Coronary artery (tissue), 2 donors: ENCODE results near the gene SLC25A4.

Experiments used
- DNase-seq: peaks from one replicate; pipeline ENCODE4 v3.0.0-alpha.2; 2017; ENCODE audit warnings: low spot score
- H3K27ac ChIP-seq, 2 donors: fragments of 200-600 bp; sonication (generic); one replicate each; pipeline ENCODE4 v1.5.1; 2016 to 2019
- H3K4me3 ChIP-seq: fragments of 200-600 bp; sonication (generic); 2 replicates; pipeline ENCODE4 v1.5.1; 2016; ENCODE audit warnings: mild to moderate bottlenecking, moderate library complexity
- TF ChIP-seq, protein P1 (sequence below): fragments of 200-600 bp; sonication (generic); IDR thresholded peaks from one replicate; pipeline ENCODE4 v1.5.1; 2019; ENCODE audit warnings: antibody characterized with exemption

Gene SLC25A4

GRCh38 chr4:185119927-185120630, 23.0 kb upstream of the SLC25A4 start:
- TF ChIP-seq, protein P1, sequence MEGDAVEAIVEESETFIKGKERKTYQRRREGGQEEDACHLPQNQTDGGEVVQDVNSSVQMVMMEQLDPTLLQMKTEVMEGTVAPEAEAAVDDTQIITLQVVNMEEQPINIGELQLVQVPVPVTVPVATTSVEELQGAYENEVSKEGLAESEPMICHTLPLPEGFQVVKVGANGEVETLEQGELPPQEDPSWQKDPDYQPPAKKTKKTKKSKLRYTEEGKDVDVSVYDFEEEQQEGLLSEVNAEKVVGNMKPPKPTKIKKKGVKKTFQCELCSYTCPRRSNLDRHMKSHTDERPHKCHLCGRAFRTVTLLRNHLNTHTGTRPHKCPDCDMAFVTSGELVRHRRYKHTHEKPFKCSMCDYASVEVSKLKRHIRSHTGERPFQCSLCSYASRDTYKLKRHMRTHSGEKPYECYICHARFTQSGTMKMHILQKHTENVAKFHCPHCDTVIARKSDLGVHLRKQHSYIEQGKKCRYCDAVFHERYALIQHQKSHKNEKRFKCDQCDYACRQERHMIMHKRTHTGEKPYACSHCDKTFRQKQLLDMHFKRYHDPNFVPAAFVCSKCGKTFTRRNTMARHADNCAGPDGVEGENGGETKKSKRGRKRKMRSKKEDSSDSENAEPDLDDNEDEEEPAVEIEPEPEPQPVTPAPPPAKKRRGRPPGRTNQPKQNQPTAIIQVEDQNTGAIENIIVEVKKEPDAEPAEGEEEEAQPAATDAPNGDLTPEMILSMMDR, result no peak
- H3K27ac ChIP-seq, result no peak overlapping the region
- no peak overlapping the region for H3K4me3 ChIP-seq
- DNase-seq, result no peak

- TF ChIP-seq, protein P1, result no peak
- H3K4me3 ChIP-seq, result no peak overlapping the region
- H3K27ac ChIP-seq, result no peak overlapping the region
- no peak for DNase-seq
Observed at GRCh38 chr4:185120631-185120946, 22.5 kb upstream of the SLC25A4 start.

DNA sequence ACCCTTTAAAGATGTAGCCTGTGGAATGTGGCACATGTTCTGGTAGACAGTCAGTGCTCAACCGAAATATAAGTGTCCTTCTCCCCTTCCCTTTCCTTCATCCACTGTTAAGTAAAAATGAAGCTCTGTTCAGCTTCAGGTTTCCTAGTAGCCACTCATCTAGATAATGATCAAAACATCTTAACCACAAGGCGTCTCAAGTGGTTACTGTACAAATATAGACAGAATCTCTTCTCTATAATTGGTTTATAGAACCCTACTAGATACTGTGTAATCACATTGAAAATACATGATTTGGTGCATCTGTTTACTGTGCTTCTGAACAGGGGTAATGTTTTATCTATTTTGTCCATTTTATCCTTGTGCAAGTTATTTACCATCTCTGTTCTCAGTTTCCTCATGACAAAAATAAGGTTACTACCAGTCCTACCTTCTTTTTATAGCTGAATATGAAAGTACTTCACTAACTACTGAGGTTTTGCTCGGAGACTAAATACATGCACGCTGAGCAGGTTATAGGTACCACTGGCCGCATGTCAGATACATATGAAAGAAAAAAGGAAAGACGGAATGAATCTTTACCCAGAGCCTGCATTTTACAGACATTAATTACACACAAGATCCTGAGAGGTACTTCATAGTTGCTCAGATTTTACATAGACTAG, 20.3 kb upstream of the SLC25A4 start:
- no peak overlapping the region for H3K27ac ChIP-seq
- H3K4me3 ChIP-seq, result no peak overlapping the region
- no peak for DNase-seq
- TF ChIP-seq, protein P1, result no peak

DNA sequence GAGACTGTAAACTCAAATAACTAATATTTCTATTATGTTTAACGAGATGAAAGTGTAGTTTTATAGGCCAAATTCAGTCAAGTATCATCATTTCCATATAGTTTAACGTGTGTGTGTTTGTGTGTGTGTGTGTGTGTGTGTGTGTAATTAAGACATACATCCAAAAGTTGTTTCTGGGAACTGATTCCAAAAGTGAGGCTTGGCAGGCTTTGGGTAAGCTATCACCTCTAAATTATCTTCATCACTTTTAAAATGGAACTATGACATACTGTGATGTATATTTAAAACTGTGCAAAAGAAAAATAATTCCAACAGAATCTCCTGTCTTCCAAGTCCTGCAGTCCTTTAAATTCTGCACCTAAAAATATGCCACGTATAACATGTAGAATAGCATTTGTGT, 19.1 kb upstream of the SLC25A4 start:
- Histone ChIP-seq H3K27ac (no peak overlapping the region), H3K4me3 (no peak overlapping the region)
- TF ChIP-seq, protein P1, result no peak
- DNase-seq, result no peak

- H3K4me3 ChIP-seq, result peak overlapping the region; percentile 86
- peak overlapping the region; percentile 62 to 64 for H3K27ac ChIP-seq
- TF ChIP-seq, protein P1, result no peak
- no peak for DNase-seq
Observed at GRCh38 chr4:185127021-185127925, 15.8 kb upstream of the SLC25A4 start.

DNA sequence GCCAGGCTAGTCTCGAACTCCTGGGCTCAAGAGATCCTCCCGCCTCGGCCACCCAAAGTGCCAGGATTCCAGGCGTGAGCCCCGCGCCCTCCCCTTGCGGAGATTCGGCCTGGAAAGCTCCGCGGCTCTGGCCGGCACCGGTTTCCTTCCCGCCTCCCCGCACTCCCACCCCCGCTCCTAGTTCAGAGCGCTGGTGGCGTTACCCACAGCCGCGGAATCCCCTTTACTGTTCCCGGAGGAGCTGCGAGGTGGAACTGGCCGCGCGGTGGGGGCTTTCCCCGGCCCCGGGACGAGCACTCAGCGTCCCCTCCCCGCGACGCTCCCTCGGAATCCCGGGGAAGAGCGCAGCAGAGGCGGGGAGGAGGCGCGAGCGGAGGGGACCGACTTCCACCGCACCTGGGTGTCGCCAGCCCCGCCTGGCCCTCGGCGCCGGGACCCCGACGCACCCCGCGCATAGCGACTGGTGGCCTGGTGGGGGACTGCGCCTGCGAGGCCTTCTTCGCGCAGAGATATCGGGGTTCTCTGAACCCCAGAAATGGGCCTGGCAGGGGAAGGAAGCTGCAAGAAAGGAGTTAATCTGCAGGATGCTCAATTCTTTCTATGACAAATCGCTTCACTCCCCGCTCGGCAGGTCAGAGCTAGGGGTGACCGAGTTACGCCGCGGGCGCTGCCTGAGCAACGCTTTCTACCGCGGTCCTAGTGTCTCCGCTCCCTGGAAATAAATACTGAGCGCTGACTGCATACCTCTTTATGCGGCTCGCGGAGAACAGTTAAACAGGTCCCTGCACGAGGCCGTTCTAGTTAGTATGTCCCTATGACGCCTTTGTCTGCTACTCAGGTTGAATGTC, 14.6 kb upstream of the SLC25A4 start:
- H3K27ac ChIP-seq, result peak overlapping the region; percentile 64 to 87
- peak overlapping the region; percentile 86 for H3K4me3 ChIP-seq
- TF ChIP-seq, protein P1, result no peak
- DNase-seq, result no peak
